Stimulated activated CD8-positive, alpha-beta memory T cell treated with anti-CD3 and anti-CD28 coated beads, Interleukin-12 subunit alpha, Interleukin-12 subunit beta, amount 100 ng/mL, for 1 hour (primary cell): ENCODE measurements around the gene SOX2.

Experiments used
- DNase-seq: peaks from one replicate; pipeline ENCODE4 v3.0.0-alpha.2; 2020; ENCODE audit warnings: low read depth

SOX2 gene

DNA sequence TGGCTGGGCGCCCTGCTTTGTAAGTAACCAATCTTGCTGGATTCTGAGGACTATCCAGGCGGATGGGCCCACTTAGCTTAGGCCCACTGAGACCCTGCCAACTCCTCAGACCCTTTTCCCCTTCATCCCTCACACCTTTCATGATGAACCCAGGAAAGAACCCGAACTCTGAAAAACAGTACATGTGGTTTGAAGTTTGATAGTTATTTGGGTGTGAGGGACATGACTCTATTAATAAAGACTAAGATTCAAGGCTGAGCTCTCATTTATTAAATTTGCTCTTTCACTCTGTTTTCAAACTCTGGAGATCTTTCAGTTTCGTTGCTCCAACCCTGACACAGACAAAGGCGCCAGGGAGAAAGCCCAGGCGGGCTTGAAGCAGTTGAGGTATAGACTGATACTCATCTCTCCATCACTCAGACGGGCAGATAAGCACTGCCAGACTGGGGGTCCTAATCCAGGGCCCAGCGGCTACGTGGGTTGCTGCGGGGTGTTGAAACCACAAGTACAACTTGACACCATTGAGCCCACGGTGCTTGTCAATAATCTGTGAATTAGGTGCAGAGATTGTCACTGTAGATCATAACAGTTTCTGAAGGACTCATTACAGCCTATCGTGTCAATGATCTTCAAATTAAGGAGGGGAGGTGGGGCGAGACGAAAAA lies 7.2 kb upstream of the SOX2 start:
- no peak for DNase-seq

DNA sequence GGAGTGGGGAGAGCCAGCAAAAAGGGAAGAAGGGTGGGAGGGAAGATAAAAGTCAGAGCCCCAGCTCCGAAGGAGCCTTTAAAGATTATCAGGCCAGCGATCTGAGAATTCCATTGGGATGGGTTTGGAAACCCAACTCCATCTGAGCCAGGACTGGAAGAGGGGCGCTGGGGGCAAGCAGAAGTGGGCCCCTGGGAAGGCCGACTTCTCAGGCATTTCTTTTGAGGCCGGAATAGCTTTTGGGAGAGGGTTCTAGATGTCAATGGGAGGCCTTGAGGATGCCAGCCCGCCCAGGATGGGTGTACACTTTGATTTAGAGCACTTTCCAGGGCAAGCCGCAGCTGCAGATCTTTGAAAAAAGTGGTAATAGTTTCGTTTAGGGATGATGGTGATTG lies 6.6 kb upstream of the SOX2 start:
- DNase-seq: no peak

DNA sequence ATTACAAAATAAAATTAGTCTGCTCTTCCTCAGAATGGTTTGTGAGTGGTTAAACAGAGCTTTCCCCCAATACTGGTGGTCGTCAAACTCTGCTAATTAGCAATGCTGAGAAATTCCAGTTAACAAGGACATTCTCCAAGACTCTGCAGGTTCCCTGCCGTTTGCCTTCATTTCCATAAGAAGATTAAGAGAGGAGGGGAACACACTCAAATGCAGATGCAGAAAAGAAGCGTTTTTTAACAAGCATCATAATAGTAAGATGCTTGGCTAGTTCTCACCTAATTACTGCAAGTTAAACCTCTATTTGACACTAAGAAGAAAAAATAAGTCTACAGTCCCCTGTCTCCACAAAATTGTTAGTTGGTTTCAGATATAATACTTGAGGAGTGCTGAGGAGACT lies 3.7 kb upstream of the SOX2 start:
- no peak for DNase-seq

DNA sequence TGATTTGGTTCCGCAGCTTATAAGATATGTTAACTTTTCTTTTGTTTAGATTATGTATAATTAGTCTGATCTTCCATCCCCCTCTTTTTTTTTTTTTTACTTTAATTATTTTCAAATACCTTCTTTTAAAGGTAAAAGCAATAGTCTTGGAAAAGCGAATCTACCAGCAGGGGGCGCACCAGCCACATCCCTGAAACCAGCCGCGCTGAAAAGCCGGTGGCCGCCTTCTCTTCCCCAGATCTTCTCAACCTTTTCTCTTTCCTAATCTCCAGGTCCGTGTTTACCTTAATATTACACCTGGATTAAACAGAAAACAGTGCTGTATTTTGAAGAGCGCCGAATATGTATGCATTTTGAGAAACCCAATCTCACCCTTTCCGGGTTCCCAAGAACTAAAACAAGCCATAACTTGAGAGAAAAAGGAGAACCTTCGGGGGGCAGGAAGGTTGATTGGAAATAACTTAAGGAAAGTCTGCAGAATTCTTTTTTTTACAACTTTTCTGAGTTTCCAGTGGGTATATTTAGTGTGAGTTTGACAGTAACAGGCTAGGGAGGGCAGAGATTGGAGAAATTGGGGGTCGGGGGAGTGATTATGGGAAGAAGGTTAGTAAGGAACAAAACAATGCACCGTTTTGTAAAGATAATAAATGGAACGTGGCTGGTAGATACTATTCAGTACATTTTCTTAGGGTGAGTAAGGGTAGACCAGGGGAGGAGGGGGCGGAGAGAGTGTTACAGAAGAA lies 2.0 kb upstream of the SOX2 start:
- DNase-seq: peak; percentile 39

DNA sequence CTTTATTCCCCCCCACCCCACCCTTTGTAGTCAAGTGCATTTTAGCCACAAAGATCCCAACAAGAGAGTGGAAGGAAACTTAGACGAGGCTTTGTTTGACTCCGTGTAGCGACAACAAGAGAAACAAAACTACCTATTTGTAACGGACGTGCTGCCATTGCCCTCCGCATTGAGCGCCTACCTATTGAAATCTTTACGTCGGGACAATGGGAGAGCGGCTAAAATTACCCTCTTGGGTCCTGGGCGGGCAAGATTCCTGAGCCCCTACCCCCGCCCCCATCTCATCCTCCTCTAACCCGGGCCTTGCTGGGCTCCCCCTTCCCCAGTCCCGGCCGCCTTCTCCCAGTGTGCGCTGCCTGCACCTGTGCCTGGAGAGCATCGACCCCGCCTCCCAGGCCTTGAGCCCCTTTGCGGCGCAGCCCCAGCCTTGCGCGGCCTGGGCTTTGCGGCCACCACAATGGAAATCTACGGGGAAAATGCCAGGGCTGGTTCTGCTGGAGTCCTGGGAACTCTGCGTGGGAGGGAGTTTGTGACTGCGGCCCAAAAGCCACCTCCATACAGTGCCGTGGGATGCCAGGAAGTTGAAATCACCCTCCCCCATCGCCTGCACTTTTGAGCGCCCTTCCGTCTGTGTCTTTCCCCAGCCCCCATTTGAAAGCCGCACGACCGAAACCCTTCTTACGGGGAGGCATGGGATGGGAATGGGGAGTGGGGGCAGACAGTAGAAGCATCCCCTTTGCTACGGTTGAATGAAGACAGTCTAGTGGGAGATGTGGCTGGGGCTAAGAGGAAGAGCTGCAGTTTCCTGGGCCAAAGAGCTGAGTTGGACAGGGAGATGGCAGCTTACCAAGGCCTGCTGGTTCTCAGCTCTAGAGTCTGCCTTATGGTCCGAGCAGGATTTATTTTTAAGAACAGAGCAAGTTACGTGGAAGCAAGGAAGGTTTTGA lies 1.1 kb upstream of the SOX2 start:
- no peak for DNase-seq

DNA sequence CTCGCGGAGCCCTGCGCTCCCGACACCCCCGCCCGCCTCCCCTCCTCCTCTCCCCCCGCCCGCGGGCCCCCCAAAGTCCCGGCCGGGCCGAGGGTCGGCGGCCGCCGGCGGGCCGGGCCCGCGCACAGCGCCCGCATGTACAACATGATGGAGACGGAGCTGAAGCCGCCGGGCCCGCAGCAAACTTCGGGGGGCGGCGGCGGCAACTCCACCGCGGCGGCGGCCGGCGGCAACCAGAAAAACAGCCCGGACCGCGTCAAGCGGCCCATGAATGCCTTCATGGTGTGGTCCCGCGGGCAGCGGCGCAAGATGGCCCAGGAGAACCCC lies 464 bp downstream of the SOX2 start:
- DNase-seq: no peak

DNA sequence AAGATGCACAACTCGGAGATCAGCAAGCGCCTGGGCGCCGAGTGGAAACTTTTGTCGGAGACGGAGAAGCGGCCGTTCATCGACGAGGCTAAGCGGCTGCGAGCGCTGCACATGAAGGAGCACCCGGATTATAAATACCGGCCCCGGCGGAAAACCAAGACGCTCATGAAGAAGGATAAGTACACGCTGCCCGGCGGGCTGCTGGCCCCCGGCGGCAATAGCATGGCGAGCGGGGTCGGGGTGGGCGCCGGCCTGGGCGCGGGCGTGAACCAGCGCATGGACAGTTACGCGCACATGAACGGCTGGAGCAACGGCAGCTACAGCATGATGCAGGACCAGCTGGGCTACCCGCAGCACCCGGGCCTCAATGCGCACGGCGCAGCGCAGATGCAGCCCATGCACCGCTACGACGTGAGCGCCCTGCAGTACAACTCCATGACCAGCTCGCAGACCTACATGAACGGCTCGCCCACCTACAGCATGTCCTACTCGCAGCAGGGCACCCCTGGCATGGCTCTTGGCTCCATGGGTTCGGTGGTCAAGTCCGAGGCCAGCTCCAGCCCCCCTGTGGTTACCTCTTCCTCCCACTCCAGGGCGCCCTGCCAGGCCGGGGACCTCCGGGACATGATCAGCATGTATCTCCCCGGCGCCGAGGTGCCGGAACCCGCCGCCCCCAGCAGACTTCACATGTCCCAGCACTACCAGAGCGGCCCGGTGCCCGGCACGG lies 991 bp downstream of the SOX2 start:
- no peak for DNase-seq

DNA sequence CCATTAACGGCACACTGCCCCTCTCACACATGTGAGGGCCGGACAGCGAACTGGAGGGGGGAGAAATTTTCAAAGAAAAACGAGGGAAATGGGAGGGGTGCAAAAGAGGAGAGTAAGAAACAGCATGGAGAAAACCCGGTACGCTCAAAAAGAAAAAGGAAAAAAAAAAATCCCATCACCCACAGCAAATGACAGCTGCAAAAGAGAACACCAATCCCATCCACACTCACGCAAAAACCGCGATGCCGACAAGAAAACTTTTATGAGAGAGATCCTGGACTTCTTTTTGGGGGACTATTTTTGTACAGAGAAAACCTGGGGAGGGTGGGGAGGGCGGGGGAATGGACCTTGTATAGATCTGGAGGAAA lies 1.5 kb downstream of the SOX2 start:
- DNase-seq: no peak

DNA sequence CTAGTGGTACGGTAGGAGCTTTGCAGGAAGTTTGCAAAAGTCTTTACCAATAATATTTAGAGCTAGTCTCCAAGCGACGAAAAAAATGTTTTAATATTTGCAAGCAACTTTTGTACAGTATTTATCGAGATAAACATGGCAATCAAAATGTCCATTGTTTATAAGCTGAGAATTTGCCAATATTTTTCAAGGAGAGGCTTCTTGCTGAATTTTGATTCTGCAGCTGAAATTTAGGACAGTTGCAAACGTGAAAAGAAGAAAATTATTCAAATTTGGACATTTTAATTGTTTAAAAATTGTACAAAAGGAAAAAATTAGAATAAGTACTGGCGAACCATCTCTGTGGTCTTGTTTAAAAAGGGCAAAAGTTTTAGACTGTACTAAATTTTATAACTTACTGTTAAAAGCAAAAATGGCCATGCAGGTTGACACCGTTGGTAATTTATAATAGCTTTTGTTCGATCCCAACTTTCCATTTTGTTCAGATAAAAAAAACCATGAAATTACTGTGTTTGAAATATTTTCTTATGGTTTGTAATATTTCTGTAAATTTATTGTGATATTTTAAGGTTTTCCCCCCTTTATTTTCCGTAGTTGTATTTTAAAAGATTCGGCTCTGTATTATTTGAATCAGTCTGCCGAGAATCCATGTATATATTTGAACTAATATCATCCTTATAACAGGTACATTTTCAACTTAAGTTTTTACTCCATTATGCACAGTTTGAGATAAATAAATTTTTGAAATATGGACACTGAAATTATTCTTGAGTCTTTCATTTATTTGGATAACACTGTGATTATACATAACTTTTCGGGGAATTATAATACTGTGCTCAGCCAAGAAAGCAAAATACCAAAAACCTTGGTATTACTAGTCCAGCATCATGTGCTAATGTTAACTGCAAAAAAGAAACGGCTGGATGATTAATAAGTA lies 2.2 kb downstream of the SOX2 start:
- DNase-seq: no peak

DNA sequence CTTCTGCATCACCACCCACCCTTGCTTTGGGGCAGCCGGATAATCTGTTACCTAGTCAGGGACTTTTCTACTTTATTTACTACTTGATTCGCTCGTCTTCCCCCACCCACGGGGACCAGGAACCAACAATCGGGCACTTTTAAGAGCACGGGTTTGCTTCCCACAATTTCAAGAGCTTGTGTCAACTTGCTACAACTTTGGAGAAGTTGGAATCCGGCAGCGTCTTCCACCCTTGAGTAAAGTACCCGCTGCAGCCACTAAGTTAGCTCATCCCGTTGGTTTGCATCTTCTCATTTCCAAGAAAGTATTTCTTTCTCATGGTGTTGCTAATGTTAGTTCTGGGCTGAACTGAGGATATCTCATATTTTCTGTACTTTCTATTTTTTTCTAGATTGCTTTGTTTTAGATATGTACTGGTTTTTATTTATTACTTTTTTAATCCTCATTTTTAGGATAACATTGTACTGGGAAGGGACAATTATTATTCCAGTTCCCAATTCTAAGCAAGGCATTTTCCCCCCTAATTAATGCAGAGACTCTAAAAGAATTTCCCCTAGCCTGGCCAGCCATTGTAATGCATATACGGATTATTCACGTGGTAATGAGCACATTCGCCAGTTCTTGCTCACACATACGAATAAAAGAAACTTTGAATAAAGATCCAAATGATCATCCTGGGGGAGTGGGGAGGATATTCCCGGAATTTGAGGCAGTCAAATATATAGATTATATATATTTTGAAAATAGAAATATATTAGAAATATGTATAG lies 4.0 kb downstream of the SOX2 start:
- no peak for DNase-seq

DNA sequence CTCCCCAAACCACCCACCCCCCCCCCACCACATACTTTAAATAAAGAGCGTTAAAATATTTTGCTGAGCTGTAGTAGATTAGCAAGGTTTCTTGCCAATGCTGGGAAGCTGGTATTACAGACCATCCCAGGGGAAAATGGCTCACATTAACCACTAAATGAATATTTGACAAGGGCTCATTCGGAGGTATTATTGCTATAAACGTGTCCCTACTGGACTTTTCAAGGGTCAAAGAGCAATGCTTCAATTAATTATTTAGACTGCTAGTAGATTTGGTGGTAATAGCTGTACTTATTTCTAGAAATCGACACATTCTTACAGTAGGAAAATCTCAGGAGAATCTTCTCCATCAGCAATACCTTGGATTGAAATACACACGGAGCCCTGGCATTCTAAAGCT lies 5.2 kb downstream of the SOX2 start:
- DNase-seq: no peak

DNA sequence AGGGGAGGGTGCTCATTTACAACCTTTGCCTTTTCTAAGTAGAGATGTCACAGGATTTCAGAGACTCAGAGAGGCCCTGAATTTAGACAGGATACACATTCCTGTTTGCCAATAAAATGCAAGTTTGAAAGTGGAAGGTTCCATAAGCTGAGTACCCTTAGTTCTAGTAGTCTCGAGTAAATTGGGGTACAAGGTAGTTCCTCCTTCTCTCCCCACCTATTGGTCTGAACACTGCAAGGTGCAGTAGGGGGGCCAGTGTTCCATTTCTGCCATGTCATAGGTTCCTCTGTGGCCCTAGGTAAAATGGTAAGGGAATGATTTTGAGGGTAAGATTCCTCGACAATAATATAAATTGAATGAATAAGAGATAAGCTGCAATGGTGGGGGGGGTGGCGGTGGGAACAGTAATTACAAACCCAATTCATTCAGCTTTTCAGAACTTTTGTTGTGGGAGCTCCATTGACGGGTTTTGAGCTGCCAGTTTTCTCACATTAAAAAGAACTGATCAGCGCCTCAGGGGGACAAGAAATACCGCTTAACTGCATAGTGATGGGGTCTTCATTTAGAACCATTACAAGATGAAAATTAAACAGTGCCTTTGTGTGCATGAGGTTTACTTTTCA lies 5.9 kb downstream of the SOX2 start:
- DNase-seq: no peak

DNA sequence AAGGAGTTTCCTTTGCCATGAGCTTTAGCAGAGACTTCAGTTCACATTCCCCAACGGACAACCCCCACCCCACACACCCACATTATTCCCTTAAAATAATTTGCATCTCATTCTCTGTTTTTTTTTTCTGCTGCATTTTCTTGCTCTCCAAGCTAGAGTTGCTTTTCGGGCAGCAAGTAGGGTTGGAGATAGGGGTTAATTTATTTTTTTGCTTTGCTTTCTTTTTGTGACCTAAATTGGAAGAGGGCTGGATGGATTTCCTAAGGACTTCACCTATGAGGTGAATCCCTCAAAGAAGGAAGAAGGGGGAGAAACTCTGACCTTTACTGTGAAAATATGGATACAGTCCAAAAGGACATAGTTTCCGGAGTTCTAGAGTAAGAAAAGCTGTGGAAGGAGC lies 6.6 kb downstream of the SOX2 start:
- DNase-seq: no peak

DNA sequence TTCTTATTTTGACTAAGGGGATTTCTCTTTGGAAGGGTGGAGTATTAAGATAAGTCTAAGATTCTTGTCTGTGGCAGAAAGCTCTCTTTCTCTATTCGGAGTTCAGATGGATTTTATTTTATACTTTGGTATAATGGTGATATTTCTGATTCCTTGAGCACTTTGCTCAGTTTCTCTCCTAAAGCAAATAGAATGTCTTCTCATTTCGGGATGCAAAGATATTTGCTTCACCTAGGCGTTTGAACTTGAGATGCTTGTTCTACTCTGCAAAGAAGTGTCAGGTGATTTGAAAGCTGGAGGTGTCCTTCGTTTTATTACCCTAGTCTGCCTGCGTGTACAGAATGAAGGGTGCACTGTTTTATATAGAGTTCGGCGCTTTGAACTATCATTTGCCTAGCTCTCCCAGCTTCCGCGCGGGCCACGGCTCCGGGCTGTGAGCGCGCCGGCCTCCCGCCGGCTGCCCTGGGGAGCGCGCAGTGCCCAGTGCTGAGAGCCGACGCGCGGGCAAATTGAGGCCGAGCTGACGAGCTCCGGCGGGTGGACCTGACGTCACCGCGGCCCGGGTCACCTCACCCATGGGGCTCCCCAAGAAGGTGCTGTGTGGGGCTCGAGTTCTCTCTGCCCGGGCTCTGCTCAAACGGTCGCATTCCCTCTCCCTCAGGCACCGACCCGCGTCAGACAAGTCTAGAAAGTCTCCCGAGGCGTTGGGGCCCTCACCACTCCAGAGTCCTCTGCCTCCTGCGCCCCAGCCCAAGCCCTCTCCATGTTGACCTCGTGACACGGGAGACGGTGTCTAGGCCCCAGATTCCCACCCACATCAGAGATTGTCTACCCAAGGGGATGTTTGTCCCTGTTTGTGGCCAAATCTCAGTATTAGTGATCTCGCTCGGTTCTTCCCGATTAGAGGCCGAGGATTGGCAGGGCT lies 7.5 kb downstream of the SOX2 start:
- DNase-seq: no peak

DNA sequence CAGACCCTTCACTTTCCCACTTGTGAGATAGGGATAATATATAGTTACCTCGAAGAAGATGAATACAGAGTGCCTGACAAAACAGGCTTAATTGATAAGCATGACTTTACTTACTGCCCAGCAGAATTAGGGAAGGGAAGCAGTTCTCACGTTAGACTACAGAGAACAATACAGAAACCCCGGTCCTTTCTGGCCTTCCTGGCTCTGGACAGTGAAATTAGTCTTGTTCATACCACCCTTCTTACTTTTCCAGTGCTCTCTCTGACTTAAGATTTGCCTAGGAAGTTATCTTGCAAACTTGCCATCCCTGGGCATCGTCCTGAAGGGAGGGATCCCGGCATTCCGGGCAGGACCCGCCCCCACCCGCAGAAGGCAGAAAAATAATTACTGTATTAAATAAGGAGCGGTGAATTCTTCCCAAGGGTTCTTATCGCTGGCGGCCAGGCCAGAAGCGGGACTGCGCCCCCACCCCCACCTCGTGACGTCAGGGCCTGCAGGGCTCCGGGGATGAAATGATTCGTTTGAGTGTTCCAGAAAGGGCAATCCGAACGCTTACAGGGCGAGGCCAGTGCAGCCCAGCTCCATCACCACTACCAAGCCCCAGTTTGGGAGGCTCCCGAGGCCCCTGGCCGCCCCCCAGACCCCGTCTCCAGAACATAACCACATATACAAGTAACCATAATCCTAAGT lies 8.4 kb downstream of the SOX2 start:
- no peak for DNase-seq

DNA sequence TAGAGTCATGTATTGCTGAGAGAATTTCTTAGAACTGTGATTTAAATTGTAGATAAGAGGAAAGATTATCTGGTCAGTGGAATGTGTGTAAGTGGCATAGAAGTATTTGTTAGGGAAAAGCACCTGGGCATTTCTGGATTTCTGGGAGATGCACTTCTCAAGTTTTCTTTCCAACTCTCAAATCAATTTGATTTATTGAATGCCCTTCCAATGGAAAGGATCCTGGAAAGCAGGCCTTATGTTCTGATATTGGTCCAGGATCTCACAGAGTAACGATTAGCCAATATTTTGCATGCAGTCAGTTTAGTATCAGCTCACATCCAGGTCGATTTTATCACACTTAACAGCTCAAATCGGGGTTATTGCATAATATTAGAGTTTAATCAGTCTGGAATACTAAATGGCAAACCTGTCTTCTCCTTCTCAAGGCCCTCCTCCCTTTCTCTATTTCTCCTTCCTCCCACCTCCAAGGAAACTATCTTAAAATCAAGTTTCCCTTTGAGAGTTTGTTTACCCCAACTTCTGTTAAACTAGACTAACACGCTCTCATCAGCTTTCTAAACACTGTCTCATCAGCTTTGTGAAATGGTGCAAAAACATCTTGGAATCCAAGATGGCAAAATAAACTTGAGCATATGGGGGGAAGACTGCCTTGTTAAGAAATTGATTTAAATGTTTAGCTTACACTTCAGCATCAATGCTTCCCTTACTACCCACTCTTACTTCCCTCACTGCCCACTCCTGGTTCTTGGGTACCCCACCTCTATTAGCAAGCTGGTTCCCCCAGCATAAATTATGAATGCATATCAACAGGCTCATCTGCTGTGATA lies 9.5 kb downstream of the SOX2 start:
- no peak for DNase-seq

DNA sequence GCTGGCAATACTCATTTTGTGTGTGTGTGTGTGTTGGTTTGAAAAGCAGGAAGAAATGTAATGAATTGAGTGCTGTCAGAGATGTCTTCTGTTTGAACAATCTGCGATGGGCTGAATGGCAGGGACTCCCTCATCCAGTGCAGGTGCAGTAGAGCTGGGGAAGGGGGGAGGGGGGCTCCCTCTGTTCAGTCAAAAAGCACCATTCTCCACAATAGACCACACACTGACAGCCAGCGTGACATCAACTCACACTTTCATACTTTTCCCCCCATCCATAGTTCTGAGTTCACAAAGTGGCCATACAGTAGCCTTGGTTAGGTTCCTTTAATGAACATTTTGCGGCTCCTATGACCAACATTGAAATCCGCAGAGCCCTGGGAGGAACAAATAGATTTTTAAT lies 10.4 kb downstream of the SOX2 start:
- DNase-seq: no peak
